Cardiac muscle cell (in vitro differentiated cells and primary cell): ENCODE data around the gene HDAC4. TPM values are rescaled to one million over a fixed set of nuclear protein-coding genes. Genes with fewer than 3 reads are reported as not detected.
"Not testable (repeated sequence)": the region's sequence is repeated elsewhere in the genome, so short reads cannot be mapped to it uniquely, and the experiment has no call there.

Experiments used
- DNase-seq, 2 donors: peaks; one replicate each; pipeline versions ENCODE4 v3.0.0 to v3.0.0-alpha.2; 2010 to 2017; ENCODE audit warnings: low read depth in 1 of 2, low spot score in 1 of 2
- H3K27ac ChIP-seq: fragments of 200-600 bp; sonication (generic); 2 replicates; pipeline ENCODE4 v1.5.1; 2016
- H3K27me3 ChIP-seq: fragments of 200-600 bp; sonication (generic); 2 replicates; pipeline ENCODE4 v1.6.0; 2016; ENCODE audit warnings: control low read depth
- H3K36me3 ChIP-seq: fragments of 200-600 bp; sonication (generic); 2 replicates; pipeline ENCODE4 v1.5.1; 2016; ENCODE audit warnings: control low read depth
- H3K4me1 ChIP-seq: fragments of 200-600 bp; sonication (generic); 2 replicates; pipeline ENCODE4 v1.8.1; 2017; ENCODE audit warnings: low read depth, mild to moderate bottlenecking, mixed run types
- H3K4me3 ChIP-seq: fragments of 200-600 bp; sonication (generic); 2 replicates; pipeline ENCODE4 v1.5.1; 2016; ENCODE audit warnings: mild to moderate bottlenecking
- H3K9me3 ChIP-seq: fragments of 200-600 bp; sonication (generic); 2 replicates; pipeline ENCODE4 v1.5.1; 2017; ENCODE audit warnings: low read depth, mild to moderate bottlenecking, control low read depth
- polyA plus RNA-seq: library from polyadenylated mRNA; unstranded; fragments of >200 nt; fragmentation: Nextera tagmentation; extraction: Ambion mirVana; gene quantifications from 2 replicates; pipeline ENCODE4 v1.2.1, GENCODE V29; 2016
- total RNA-seq: library from RNA; depleted of rRNA; stranded (reverse); fragments of >200 nt; gene quantifications from 2 replicates; pipeline ENCODE4 v1.2.3, GENCODE V29; 2016
- TF ChIP-seq, protein P1 (sequence below): IDR thresholded peaks from 2 replicates; pipeline ENCODE4 v1.5.1; 2012; ENCODE audit warnings: low read depth, mild to moderate bottlenecking, low read length

The HDAC4 gene
- total and polyA plus RNA-seq, 2 experiments from 2014 or later = 7.0 to 41.6 TPM

DNA sequence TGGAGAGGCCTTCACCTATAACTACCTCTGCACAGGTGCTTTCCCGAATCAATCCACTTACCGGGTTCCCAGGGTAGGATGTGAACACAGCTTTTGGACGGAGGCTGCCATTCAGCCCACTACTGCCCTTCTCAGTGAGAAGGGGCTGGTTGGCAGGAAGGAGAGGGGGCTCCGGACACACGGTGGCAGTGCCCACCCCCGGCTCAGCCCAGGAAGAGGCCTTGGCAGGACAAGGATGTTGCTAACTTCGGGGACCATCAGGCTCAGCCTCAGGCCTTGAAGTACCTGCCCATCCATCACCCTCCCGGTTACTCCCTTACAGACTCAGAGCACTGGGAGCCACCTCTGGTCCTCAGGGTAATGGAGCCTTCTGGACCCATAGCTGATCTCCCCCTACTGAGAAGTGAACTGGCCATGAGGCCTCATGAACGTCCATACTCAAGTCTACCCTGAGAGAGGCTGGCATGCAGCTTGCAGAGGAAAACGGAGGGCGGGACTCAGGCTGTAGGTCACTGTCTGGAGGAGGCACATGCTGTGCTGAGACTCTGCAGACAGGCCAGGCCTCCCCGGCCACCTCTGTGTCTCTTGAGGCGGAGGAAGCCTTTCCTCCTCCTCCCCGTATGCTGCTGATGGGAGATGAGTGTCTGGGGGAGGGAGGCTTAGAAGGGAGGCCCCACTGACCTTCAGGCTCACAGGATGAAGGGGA lies 361.9 kb downstream of the HDAC4 start:
- H3K27ac ChIP-seq = no peak overlapping the region
- TF ChIP-seq, protein P1, sequence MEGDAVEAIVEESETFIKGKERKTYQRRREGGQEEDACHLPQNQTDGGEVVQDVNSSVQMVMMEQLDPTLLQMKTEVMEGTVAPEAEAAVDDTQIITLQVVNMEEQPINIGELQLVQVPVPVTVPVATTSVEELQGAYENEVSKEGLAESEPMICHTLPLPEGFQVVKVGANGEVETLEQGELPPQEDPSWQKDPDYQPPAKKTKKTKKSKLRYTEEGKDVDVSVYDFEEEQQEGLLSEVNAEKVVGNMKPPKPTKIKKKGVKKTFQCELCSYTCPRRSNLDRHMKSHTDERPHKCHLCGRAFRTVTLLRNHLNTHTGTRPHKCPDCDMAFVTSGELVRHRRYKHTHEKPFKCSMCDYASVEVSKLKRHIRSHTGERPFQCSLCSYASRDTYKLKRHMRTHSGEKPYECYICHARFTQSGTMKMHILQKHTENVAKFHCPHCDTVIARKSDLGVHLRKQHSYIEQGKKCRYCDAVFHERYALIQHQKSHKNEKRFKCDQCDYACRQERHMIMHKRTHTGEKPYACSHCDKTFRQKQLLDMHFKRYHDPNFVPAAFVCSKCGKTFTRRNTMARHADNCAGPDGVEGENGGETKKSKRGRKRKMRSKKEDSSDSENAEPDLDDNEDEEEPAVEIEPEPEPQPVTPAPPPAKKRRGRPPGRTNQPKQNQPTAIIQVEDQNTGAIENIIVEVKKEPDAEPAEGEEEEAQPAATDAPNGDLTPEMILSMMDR = no peak
- no peak for DNase-seq
- no peaks in the 10 kb centered on the region for H3K9me3 ChIP-seq
- no peaks in the 10 kb centered on the region for H3K4me1 ChIP-seq
- H3K4me3 ChIP-seq = no peak overlapping the region
- H3K36me3 ChIP-seq = no peaks in the 10 kb centered on the region
- no peaks in the 10 kb centered on the region for H3K27me3 ChIP-seq

DNA sequence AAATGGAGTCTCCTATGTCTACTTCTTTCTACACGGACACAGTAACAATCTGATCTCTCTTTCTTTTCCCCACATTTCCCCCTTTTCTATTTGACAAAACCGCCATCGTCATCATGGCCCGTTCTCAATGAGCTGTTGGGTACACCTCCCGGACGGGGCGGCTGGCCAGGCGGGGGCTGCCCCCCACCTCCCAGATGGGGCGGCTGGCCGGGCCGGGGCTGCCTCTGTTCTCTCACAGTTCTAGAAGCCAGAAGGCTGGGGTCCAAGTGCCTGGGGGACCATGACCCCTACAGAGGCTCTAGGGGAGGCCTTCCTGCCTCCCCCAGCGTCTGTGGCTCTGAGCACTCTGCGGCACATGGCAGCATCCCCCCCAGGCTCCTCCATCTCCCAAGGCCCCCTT lies 362.5 kb downstream of the HDAC4 start:
- not testable (repeated sequence) for H3K9me3 ChIP-seq, H3K27ac ChIP-seq, DNase-seq, H3K27me3 ChIP-seq, H3K4me1 ChIP-seq, H3K4me3 ChIP-seq, H3K36me3 ChIP-seq

DNA sequence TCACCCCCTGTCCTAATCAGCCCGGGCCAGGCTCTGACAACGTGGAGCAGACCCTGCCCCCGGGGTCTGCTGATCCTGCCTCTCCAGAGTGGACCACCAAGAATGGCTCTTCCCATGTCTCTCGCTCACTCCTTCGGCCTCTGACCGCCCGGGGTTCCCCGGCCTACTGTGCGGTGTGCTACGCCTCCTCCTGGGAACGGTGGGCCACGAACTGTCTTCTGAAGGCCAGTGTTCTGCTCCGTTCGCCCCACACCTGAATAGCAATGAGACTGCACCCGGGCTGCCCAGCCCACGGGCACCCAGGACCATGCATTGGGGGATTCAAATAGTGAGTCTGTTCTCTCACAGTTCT lies 363.3 kb downstream of the HDAC4 start:
- H3K36me3 ChIP-seq = no peaks in the 10 kb centered on the region
- no peak overlapping the region for H3K27ac ChIP-seq
- H3K4me1 ChIP-seq = no peaks in the 10 kb centered on the region
- no peak overlapping the region for H3K4me3 ChIP-seq
- no peak for DNase-seq
- TF ChIP-seq, protein P1 = no peak
- H3K9me3 ChIP-seq = no peaks in the 10 kb centered on the region
- H3K27me3 ChIP-seq = no peaks in the 10 kb centered on the region

DNA sequence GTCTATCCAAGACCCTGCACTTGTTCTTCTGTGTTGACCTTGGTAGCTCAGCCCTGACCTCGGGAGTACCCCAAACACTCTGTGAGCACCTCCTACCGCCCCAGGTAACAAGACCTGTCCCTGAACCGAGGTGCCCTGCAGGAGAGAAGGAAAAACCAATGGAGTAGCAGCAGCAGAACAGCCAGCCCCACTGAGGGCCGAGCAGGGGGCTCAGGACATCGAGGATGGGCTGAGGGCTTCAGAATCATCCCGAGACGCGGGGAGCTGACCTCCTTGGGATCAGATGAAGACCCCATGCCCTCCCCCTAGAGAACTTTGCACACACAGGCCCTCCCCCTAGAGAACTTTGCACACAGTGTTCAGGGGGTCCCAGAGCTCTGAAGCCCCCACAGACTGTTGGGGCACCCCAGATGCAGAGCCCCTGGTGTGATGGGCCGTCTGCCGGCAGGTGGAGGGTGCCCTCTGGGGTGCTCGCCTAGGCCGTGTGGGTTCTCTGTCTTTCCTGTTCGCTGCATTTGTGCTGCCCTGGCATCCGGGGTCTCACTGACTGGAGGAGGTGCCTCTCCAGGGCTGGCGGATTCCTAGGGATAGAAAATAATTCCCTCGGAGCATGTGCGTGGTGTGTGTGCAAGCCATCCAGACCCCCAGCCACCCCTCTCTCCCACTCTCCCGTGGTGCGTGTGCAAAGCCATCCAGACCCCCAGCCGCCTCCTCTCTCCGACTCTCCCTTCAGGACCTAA lies 363.8 kb downstream of the HDAC4 start:
- no peaks in the 10 kb centered on the region for H3K36me3 ChIP-seq
- no peaks in the 10 kb centered on the region for H3K27me3 ChIP-seq
- TF ChIP-seq, protein P1 = no peak
- H3K9me3 ChIP-seq = no peaks in the 10 kb centered on the region
- H3K27ac ChIP-seq = no peak overlapping the region
- no peak for DNase-seq
- H3K4me3 ChIP-seq = no peak overlapping the region
- no peaks in the 10 kb centered on the region for H3K4me1 ChIP-seq

DNA sequence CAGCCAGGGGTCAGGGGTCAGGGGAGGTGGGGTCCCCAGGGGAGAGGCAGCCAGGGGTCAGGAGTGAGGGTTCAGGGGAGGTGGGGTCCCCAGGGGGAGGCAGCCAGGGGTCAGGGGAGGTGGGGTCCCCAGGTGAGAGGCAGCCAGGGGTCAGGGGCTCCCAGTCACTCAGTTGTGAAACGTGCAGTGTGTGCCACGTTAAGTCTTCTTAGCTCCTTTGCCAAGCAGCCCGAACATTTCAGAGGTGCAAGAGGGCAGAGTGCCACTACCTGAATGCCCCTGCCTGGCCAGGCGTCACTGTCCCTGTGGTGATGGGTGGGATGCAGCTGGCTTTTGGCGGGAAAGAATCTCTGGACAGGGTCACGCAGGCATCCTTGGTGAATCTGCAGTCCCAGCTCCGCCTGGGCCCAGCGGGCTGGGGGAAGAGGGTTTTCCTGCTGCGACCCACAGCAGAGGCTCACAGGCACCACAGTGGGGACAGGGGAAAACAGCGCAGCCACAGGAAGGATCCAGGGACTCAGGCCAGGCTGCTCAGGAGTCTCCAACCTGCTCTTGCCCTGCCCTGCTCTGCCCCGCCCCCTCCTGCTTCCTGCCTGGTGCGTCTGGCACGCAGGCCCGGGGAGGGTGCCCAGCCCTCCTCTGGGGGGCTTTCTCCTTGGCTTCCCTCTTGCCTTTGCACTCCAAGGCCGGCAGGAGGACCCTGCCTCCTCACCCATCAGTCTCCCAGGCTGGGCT lies 364.7 kb downstream of the HDAC4 start:
- H3K36me3 ChIP-seq = no peaks in the 10 kb centered on the region
- no peaks in the 10 kb centered on the region for H3K9me3 ChIP-seq
- no peaks in the 10 kb centered on the region for H3K27me3 ChIP-seq
- DNase-seq = no peak
- no peak overlapping the region for H3K27ac ChIP-seq
- H3K4me3 ChIP-seq = no peak overlapping the region
- no peaks in the 10 kb centered on the region for H3K4me1 ChIP-seq
- TF ChIP-seq, protein P1 = no peak
